SH-SY5Y (cell line): ENCODE results near the gene AIM2.

ENCODE experiments used
- GATA2 ChIP-seq: IDR thresholded peaks from 2 replicates; pipeline ENCODE4 v1.6.1; 2011; ENCODE audit warnings: mild to moderate bottlenecking, low read depth, low read length
- GATA3 ChIP-seq: IDR thresholded peaks from 2 replicates; pipeline ENCODE4 v1.6.1; 2011; ENCODE audit warnings: low read depth, mild to moderate bottlenecking, low read length, moderate library complexity

AIM2 gene

GRCh38 chr1:159088546-159089183, 12.1 kb upstream of the AIM2 start:
- TF ChIP-seq GATA2 (no peak), GATA3 (no peak)

DNA sequence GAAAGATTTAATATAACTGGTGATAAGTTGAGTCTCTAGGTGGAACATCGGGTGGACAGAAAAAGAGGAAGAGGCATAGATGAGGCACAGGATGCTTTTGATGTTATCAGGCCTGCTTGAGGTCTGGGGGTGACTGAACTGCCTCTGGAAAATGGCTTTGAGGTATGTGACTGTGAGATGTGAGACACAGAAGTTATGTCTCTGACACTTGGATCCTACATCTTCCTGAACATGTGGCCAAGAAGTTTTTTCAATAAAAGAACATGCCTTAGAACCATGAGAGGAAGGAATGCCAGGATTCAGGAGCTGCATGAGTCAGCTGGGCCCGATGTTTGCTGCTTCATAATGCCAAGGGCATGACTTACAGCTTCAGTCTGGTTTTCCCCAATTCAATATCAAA, 11.5 kb upstream of the AIM2 start:
- TF ChIP-seq GATA2 (no peak), GATA3 (no peak)

GRCh38 chr1:159084867-159085266, 8.3 kb upstream of the AIM2 start:
- no peak for TF ChIP-seq GATA2
- no peak for TF ChIP-seq GATA3

- TF ChIP-seq GATA2 = no peak
- no peak for TF ChIP-seq GATA3
Measured at GRCh38 chr1:159084152-159084551, 7.6 kb upstream of the AIM2 start.

- TF ChIP-seq GATA3 = no peak
- no peak for TF ChIP-seq GATA2
Measured at GRCh38 chr1:159083013-159083412, 6.4 kb upstream of the AIM2 start.

- TF ChIP-seq GATA2 = no peak
- no peak for TF ChIP-seq GATA3
Measured at GRCh38 chr1:159081626-159082025, 5.1 kb upstream of the AIM2 start.

- TF ChIP-seq GATA3 (no peak), GATA2 (no peak)
Measured at GRCh38 chr1:159079525-159079924, 3.0 kb upstream of the AIM2 start.

GRCh38 chr1:159077120-159077961, 775 bp upstream of the AIM2 start:
- TF ChIP-seq GATA3 (no peak), GATA2 (no peak)

- no peak for TF ChIP-seq GATA2
- no peak for TF ChIP-seq GATA3
Measured at GRCh38 chr1:159071970-159072582, 4.5 kb downstream of the AIM2 start.

DNA sequence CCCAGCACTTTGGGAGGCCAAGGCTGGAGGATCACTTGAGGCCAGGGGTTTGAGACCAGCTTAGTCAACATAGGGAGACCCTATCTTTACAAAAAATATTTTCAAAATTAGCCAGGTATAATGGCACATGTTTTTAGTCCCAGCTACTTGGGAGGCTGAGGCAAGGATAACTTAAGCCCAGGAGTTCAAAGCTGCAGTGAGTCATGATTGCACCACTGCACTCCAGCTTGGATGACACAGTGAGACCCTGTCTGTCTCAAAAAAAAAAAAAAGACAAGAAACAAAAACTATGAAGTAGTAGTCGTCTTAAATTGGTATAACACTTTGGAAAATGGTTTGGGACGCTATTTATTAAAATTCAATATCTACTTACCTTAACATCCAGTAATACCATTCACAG, 7.7 kb downstream of the AIM2 start:
- TF ChIP-seq GATA3 (no peak), GATA2 (no peak)

DNA sequence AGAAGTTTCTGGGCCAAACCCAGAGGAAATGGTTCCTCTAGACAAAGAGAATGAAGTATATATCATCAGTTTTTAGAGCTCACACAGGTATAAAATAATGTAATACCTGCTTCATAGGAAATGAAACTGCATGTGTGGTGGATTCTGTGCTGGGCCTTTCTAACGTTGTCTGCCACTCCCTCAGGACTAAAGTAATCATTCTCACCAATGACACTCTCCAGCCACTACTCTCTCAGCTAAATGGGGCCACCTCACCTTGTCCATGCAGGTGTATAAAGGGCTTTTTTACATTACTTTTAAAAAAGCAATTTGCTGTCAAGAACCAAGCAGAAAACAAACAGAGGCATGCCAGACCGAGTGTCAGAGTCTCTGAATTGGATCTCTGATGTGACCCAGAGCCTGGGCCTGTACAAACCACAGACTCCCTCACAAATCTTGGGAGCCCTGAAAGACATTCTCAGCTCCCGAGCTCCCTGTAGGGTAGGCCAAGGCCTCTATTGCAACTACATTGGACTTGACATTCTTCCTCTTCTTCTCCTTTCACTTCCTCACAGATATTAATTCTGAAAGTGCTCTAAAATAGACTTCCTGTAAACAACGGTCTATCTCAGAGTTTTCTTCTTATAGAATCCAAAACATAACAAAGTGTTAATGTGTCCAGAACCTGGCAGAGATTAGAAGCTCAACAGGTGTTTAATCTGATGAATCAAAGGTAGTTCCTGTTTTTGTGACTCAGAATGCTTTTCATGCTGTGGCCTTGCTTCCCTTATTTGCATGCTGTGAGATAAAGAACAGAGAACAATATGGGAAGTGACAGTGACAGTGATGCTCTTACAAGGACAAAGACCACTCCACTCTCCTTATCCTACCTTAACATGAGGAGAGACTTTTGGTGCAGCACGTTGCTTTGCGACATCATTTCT, 8.6 kb downstream of the AIM2 start:
- no peak for TF ChIP-seq GATA2
- TF ChIP-seq GATA3 = no peak

- TF ChIP-seq GATA2 (no peak), GATA3 (no peak)
Measured at GRCh38 chr1:159066108-159066507, 10.5 kb downstream of the AIM2 start.

- TF ChIP-seq GATA3 (no peak), GATA2 (no peak)
Measured at GRCh38 chr1:159065106-159065505, 11.5 kb downstream of the AIM2 start.

GRCh38 chr1:159058751-159059150, 17.8 kb downstream of the AIM2 start:
- no peak for TF ChIP-seq GATA2
- no peak for TF ChIP-seq GATA3
